GM06990 (cell line): ENCODE results near the gene ITIH5.

Experiments used
- DNase-seq: peaks from one replicate; pipeline ENCODE4 v3.0.0-alpha.2; 2011; ENCODE audit not compliant: insufficient read length; ENCODE audit errors: extremely low read depth
- H3K27me3 ChIP-seq: replicated peaks from 2 replicates; pipeline ENCODE4 v1.6.0; 2011; ENCODE audit warnings: low read length; ENCODE audit not compliant: control insufficient read depth, insufficient read depth
- H3K36me3 ChIP-seq: 2 replicates; pipeline ENCODE4 v1.5.1; 2011; ENCODE audit warnings: low read length; ENCODE audit not compliant: control insufficient read depth, insufficient read depth
- H3K4me3 ChIP-seq: replicated peaks from 2 replicates; pipeline ENCODE4 v1.5.1; 2011; ENCODE audit warnings: low read depth, mild to moderate bottlenecking, control low read depth, low read length
- TF ChIP-seq, protein P1 (sequence below): IDR thresholded peaks from 2 replicates; pipeline ENCODE4 v1.5.1; 2011; ENCODE audit warnings: low read length, control low read depth, mild to moderate bottlenecking, inconsistent platforms; ENCODE audit not compliant: insufficient read depth, poor library complexity, severe bottlenecking

ITIH5 gene

DNA sequence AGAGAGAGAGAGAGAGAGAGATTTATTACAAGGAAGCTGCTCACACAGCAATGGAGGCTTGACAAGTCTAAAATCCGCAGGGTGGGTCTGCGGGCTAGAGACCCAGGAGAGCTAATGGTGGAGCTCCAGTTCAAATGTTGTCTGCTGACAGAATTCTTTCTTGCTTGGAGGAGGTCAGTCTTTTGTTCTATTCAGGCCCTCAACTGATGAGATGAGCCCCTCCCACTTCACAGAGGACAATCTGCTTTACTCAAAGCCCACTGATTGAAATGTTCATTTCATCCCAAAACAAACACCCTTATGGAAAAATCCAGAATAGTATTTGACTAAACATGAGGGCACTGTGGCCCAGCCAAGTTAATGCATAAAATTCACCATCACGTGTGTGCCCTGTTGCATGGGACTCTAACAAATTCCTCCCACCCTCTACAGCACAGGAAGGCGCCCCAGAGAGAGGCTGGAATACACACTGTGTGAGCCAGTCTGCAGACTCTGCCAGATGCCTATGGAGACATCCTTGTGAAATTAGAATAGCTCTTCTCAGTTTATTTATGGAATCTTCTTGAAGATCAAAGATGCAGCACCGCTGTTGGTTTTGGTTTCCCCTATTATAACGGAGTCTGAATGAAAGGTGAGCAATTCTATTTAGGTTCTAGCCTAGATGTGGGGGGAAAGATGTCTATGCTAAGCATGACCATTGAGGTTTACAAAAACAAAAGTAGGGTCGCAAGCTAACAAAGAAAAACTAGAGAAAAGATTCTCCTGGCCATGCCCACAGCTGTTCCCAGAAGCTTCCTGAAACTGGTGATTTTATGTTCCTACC lies 132.9 kb downstream of the ITIH5 start:
- no peak for DNase-seq
- Histone ChIP-seq H3K27me3 (no peaks in the 10 kb centered on the region), H3K4me3 (no peak overlapping the region), H3K36me3 (no peaks in the 10 kb centered on the region)
- TF ChIP-seq, protein P1, sequence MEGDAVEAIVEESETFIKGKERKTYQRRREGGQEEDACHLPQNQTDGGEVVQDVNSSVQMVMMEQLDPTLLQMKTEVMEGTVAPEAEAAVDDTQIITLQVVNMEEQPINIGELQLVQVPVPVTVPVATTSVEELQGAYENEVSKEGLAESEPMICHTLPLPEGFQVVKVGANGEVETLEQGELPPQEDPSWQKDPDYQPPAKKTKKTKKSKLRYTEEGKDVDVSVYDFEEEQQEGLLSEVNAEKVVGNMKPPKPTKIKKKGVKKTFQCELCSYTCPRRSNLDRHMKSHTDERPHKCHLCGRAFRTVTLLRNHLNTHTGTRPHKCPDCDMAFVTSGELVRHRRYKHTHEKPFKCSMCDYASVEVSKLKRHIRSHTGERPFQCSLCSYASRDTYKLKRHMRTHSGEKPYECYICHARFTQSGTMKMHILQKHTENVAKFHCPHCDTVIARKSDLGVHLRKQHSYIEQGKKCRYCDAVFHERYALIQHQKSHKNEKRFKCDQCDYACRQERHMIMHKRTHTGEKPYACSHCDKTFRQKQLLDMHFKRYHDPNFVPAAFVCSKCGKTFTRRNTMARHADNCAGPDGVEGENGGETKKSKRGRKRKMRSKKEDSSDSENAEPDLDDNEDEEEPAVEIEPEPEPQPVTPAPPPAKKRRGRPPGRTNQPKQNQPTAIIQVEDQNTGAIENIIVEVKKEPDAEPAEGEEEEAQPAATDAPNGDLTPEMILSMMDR, result no peak

DNA sequence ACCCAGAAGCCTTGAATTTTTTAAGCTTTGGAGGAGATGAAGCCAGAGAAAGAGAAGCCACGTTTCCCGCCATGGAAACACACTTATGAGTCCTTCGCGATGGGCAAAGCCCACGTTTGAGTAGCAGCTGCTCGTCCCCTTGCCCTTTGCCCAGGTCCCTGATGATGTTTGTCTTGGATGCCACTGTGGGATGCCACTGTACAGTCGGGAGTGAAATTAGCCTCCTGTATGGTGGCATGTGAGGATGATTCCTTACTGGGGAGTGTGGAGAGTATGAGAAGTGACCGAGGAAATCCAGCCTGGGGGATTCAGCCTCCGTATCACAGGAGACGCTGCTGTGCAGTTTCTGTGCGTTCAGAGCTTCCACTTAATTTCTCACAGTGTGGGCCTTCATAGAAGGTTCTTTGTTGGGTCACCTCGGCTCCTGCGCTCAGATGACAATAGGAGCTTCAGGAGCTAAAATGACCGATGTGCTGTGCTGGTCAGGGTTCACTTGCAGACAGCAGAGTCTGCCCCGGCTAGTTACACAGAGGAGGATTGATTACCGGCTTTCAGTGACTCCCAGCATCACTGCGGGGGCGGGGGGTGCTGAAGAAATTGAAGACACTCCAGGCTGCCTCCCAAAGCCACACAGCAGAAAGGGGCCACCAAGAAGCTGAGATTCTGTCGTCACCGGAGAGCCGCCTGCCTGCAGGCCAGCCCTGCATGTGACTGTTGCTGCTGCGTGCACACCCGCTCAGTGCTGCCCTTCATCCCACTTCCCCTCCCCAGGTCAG lies 133.9 kb downstream of the ITIH5 start:
- H3K27me3 ChIP-seq, result no peaks in the 10 kb centered on the region
- TF ChIP-seq, protein P1, result no peak
- no peak overlapping the region for H3K4me3 ChIP-seq
- DNase-seq, result no peak
- H3K36me3 ChIP-seq, result no peaks in the 10 kb centered on the region

DNA sequence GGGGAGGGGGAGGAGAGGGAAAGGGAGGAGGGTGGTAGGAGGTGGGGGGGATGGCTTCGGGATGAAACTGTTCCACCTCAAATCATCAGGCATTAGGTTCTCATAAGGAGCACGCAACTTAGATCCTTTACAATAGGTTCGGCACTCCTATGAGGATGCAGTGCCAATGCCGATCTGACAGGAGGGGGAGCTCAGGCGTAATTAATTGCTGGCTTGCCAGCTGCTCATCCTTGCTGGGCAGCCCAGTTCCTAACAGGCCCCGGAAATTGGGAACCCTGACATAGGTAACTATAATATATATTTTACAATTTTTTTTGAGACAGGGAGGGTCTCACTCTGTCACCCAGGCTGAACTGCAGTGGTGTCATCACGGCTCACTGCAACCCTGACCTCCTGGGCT lies 137.1 kb downstream of the ITIH5 start:
- no peak overlapping the region for H3K4me3 ChIP-seq
- no peak for DNase-seq
- TF ChIP-seq, protein P1, result no peak
- H3K36me3 ChIP-seq, result no peaks in the 10 kb centered on the region
- H3K27me3 ChIP-seq, result no peaks in the 10 kb centered on the region; the same call in 1 of the 2 replicates

DNA sequence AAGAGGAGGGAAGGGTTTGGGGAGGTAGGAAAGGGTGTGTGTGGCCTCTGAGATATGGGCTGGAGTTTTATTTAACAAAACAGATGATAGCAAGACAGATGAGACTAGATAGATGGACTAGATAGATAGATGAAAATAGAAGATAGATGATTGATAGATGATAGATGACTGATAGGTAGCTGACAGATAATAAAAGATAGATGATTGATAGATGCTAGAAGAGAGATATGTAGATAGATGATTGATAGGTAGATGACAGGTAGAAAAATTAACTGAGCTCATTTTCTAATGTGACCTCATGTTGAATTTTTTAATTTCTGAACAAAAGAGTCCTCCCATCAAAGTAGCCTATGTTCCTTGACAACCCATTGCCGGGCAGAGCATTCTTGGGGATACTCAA lies 139.3 kb downstream of the ITIH5 start:
- no peak overlapping the region for H3K4me3 ChIP-seq
- H3K27me3 ChIP-seq, result no peaks in the 10 kb centered on the region; the same call in 1 of the 2 replicates
- DNase-seq, result no peak
- no peaks in the 10 kb centered on the region for H3K36me3 ChIP-seq
- TF ChIP-seq, protein P1, result no peak

DNA sequence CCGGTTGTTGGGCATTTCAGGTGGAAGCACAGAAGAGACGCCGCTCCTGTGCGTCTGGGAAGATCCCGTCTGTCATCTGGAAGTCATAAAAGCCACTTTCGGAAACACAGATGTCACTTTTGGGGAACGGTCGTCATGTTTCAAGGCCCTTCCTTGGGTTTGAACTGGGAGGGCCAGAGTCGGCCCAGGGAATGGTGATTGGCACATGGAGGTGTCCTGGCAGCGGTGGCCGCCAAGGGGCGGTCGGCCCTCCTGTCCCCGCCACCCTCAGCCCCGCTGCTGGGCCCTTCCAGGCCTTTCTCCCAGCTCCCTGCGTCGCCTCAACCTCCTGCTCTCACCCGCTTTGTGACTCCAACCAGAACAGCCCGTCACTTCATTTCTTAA lies 140.8 kb downstream of the ITIH5 start:
- H3K27me3 ChIP-seq, result no peaks in the 10 kb centered on the region; the same call in 1 of the 2 replicates
- H3K4me3 ChIP-seq, result no peak overlapping the region
- no peaks in the 10 kb centered on the region for H3K36me3 ChIP-seq
- DNase-seq, result no peak
- TF ChIP-seq, protein P1, result no peak
